ENCODE results near the gene SLC36A2.
A peak's percentile ranks its signal among the peaks of the same experiment; 100 is the strongest.

Gene SLC36A2

GRCh38 chr5:151348789-151349188 is 1.4 kb upstream of the SLC36A2 start:
- TF ChIP-seq CTCF (conservative IDR thresholded peaks at IDR 0.05; ENCODE audit: low read depth, low read length): no peak
- H3K4me3 ChIP-seq (ENCODE audit: low read length): no peak overlapping the region
- no peak for DNase-seq (ENCODE audit: low read depth)

- no peak overlapping the region for H3K4me3 ChIP-seq (ENCODE audit: low read length)
- peak; percentile 15 for DNase-seq (ENCODE audit: low read depth)
- TF ChIP-seq CTCF (conservative IDR thresholded peaks at IDR 0.05; ENCODE audit: low read depth, low read length): no peak
These were observed 1.4 kb downstream of the SLC36A2 start for GRCh38 chr5:151345808-151346478.

- H3K4me3 ChIP-seq (ENCODE audit: low read length): no peak overlapping the region
- no peak for DNase-seq (ENCODE audit: low read depth)
- no peak for TF ChIP-seq CTCF (conservative IDR thresholded peaks at IDR 0.05; ENCODE audit: low read depth, low read length)
These were observed 2.1 kb downstream of the SLC36A2 start for GRCh38 chr5:151345187-151345807.

- no peak overlapping the region for H3K4me3 ChIP-seq (ENCODE audit: low read length)
- no peak for TF ChIP-seq CTCF (conservative IDR thresholded peaks at IDR 0.05; ENCODE audit: low read depth, low read length)
- no peak for DNase-seq (ENCODE audit: low read depth)
These were observed 3.3 kb downstream of the SLC36A2 start for GRCh38 chr5:151344088-151344487.

GRCh38 chr5:151340004-151340403 is 7.4 kb downstream of the SLC36A2 start:
- TF ChIP-seq CTCF (conservative IDR thresholded peaks at IDR 0.05; ENCODE audit: low read depth, low read length): no peak
- no peak for DNase-seq (ENCODE audit: low read depth)
- no peak overlapping the region for H3K4me3 ChIP-seq (ENCODE audit: low read length)

- no peak for DNase-seq (ENCODE audit: low read depth)
- TF ChIP-seq CTCF (conservative IDR thresholded peaks at IDR 0.05; ENCODE audit: low read depth, low read length): no peak
- no peak overlapping the region for H3K4me3 ChIP-seq (ENCODE audit: low read length)
These were observed 8.6 kb downstream of the SLC36A2 start for GRCh38 chr5:151338734-151339133.

- no peak for DNase-seq (ENCODE audit: low read depth)
- H3K4me3 ChIP-seq (ENCODE audit: low read length): no peak overlapping the region
- no peak for TF ChIP-seq CTCF (conservative IDR thresholded peaks at IDR 0.05; ENCODE audit: low read depth, low read length)
These were observed 14.5 kb downstream of the SLC36A2 start for GRCh38 chr5:151332857-151333256.
